Stimulated activated CD4-positive, alpha-beta T cell treated with anti-CD3 and anti-CD28 coated beads, Interleukin-15, amount 100 ng/mL, for 1 hour (primary cell): ENCODE data around the gene CCDC149.

Source experiments
- DNase-seq, 2 donors: peaks; one replicate each; pipeline ENCODE4 v3.0.0-alpha.2; 2020; ENCODE audit warnings: low read depth in 1 of 2, low spot score in 1 of 2

CCDC149 gene

GRCh38 chr4:24805566-24805965 is 107.3 kb downstream of the CCDC149 start:
- no peak for DNase-seq

- DNase-seq, result no peak
These were observed 107.8 kb downstream of the CCDC149 start for GRCh38 chr4:24805067-24805466.

GRCh38 chr4:24802648-24803047 is 110.2 kb downstream of the CCDC149 start:
- no peak for DNase-seq

- DNase-seq, result no peak
These were observed 111.5 kb downstream of the CCDC149 start for GRCh38 chr4:24801136-24801855.

- no peak for DNase-seq
These were observed 112.4 kb downstream of the CCDC149 start for GRCh38 chr4:24800325-24800895.

GRCh38 chr4:24799544-24800324 is 113.1 kb downstream of the CCDC149 start:
- DNase-seq, result no peak

GRCh38 chr4:24799196-24799543 is 113.7 kb downstream of the CCDC149 start:
- no peak for DNase-seq

- DNase-seq, result no peak
These were observed 114.7 kb downstream of the CCDC149 start for GRCh38 chr4:24798036-24798610.

GRCh38 chr4:24796620-24797019 is 116.2 kb downstream of the CCDC149 start:
- DNase-seq, result no peak

GRCh38 chr4:24795666-24796381 is 117.0 kb downstream of the CCDC149 start:
- DNase-seq, result no peak

GRCh38 chr4:24794916-24795665 is 117.8 kb downstream of the CCDC149 start, which contains the start of gene SOD3:
TSS of gene SOD3 (plus strand) at chr4:24795573. CDS start at chr4:24799522, 3,949 bp downstream.
- no peak for DNase-seq

GRCh38 chr4:24794480-24794879 is 118.4 kb downstream of the CCDC149 start:
- no peak for DNase-seq

- DNase-seq, result no peak
These were observed 118.8 kb downstream of the CCDC149 start for GRCh38 chr4:24794051-24794450.

GRCh38 chr4:24793219-24794005 is 119.4 kb downstream of the CCDC149 start:
- no peak for DNase-seq

- no peak for DNase-seq
These were observed 120.3 kb downstream of the CCDC149 start for GRCh38 chr4:24792552-24792951.

GRCh38 chr4:24791043-24791442 is 121.8 kb downstream of the CCDC149 start:
- no peak for DNase-seq

- no peak for DNase-seq
These were observed 129.3 kb downstream of the CCDC149 start for GRCh38 chr4:24783506-24783905.

GRCh38 chr4:24781999-24782745 is 130.7 kb downstream of the CCDC149 start:
- DNase-seq, result no peak

- DNase-seq, result no peak
These were observed 131.8 kb downstream of the CCDC149 start for GRCh38 chr4:24780936-24781495.
